HG03196 (cell line): Measurements from ENCODE around the gene CELF2.
"Not testable (repeated sequence)": the region's sequence is repeated elsewhere in the genome, so short reads cannot be mapped to it uniquely, and the experiment has no call there.

Experiments used
- ATAC-seq: cut with Tn5 transposase; IDR thresholded peaks from one replicate; pipeline ENCODE4 v1.9.1; 2021; ENCODE audit not compliant: unreplicated experiment

The CELF2 gene

DNA sequence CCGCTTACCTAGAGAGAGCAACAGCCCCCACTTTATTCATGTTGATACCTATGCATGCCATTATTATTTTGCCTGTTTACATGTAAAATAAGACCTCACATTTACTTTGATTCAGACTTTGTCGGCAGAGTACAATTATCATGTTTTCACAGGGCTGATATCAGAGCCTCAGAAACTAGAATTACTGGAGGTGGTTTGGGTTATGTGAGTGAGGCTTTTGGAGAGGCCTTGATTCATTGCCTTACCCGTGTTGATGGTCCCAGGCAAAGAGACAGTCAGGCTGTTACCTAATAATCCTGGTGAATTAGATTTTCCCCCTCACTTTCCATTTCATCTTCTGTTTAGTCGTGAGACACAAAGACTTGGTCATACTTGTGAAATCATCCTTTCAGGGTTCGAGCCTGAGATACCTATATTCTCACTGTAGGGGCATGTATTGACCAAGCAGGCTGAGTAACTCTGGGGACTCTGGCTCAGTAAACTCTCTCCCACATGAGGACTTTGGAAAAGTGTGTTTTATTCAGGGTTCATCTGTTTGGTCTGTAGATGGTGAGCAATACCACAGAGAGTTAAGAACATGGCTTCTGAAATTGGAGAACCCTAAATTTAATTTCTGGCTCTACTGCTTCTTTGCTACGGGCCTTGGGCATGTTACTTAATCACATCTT, 150.9 kb downstream of the CELF2 start:
- no peak for ATAC-seq

DNA sequence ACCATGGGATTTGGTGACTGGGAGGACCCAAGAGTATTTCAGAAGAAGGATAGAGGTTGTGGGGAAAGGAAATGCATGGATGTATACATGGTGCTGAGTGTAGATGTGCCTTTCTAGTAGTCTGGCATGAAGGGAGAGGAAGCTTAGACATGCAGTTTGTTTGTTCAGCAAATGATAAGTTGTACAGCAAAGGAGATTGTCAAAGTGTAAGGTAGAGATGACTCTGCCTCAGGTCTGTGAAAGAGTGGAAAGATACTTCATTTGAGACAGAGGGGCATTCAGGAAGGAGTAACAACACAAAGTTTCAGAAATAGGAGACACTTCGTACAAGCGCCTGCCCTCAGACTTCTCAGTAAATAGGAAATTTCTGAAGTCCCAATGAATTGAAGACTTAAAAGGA, 152.3 kb downstream of the CELF2 start:
- no peak for ATAC-seq

DNA sequence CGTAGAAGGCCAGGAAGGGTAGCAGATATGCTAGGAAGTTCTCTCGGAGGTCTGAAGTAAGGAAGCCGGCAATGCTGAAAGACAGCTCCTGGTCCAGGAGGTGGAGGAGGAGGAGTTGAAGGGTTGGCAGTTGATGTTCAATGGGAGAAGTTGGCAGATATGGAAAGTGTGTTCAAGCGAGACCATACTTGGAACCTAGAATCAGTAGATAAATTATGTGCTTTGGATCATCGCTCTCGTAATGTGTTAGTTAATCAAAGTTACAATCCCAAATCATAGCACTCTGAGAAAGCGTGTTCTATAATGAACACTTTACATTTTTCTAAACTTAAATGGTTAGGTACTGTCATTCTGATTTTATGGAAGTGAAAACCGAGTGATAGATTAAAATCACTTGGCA, 152.9 kb downstream of the CELF2 start:
- no peak for ATAC-seq

DNA sequence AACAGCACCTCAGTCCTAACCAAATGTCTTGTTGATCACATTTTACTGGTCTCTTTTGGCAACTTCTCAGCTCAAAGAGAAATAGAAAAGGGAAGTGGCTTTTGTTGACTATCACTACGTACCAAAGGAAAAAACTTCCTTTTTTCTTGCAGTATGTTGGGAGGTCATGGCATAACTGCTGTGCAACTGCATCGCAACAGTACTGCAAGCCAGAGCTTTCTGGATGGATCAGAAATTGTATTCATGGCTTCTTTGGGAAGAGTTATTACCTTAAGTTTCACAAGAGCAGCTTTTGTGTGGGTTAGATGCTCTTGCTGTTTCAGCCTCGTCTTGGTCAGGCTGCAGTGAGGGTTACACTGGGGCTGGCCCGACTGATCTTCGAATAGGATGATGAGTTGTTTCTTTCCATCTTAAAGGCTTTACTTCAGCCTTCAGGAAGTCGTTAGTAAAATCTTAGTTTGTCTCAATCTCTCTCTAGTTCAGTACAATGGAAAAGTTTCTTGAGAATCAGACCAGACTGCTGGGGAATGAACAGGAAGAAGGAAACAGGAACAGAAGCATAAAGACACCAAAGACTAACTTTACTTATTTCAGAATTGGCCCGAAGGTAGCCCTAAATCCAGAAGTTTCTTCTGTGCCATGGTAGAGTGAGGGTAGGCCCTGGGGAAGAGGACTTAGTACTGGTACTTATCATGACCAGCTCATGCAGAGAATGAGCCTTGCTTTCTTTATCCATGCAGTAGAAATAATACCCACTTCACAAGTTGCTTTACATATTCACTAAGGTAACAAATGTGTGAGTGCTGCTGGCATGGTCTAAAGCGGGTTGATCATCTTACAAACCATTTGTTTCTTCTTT, 153.6 kb downstream of the CELF2 start:
- no peak for ATAC-seq

DNA sequence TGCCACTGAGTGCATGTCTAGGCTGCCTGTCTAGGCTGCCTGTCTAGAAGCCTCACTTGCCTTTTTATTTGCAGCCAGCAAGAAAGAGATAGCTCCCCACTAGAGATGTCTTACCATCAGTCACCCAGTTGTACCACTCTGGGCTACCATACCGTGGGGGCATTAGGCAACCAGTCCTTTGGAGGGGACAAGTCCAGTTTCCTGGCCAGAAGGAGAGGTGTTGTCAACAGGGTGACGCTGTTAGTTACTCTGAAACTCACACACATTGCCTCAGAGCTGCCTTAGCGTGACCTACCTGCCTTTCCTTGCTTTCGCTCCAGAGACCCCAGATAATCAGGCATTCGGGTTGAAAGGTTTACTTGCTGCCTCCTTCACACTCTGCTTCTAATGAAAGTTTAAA, 155.4 kb downstream of the CELF2 start:
- ATAC-seq, result no peak

DNA sequence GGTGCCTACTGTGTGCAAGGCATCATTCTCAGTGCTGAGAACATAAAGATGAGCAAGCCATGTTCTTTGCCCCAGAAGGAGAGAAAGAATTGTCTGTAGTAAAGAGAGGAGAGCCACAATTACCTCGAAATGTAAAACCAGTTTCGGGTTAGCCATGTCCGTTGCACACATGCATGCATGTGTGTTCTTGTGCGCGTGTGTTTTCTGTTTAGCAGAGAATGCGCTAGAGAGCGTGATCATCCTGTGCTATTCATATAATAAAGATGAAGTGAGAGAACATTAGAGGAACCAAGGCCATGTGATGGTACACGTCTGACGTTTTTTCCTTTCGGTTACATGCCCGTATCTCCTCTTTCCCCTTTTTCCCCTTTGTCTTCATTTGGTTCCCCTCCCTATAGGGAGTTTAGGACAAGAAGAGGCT, 158.2 kb downstream of the CELF2 start:
- ATAC-seq, result peak; percentile 29

DNA sequence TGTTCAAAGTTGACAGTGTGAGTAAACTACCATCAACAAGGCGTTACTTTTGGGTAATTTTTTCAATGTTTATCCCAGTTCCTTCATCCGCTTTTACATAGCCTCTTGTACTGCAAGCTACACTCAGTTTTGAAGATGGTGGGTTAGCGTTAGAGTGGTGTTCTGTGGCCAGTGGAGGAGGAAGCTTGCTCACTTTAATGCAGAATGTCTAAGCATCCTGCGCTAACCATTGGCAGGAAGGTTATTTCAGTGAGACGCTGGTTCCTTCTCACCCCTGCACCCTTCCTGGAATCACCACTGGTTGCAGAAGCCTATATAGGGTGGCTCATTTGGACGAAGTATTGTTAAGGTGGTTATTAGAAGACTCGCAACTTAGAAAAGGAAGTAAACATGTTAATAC, 159.1 kb downstream of the CELF2 start:
- no peak for ATAC-seq

DNA sequence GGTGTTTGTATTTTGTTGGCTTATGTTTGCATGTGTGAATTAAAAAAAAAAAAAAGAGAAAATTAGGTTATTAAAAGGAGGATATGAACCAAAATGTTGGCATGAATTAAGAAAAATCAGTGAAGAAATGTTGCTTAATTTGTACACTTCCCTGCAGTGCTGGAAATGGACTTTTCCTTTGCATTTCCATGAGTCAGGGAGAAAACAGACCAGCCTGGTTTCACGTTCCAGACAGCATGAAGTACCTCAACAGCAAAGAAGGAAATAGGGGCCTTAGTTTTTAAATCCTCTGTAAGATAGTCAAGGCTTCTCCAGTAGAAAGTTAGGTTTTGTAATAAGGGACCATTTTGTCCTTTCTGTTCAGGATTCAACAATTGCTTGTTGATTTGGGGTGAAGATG, 159.7 kb downstream of the CELF2 start:
- no peak for ATAC-seq

DNA sequence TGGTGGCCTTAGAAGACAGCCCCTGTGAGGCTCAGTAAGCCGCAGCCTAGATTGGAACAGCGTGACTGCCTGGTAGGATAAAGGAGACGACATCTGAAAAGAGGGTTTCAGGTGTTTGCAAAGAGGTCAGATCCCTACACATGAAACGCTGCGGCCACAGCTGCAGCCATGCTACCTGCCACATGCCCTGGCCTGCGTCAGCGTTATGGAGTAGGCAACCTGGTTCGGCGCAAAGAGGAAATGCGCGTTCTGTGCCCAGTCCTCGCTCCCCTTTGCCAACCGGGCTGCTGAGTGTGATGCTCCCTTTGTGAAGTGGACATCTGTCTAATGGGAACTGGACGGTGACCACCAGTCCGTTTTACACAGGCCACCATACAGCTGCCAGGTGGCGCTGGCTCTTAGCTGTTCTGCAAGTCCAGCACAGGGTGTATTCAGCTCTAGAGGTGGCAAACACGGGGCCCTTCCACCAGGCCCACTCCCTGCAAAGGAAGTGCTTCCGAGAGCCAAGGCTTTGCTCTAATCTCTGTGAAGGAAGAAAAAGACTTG, 160.3 kb downstream of the CELF2 start:
- peak; percentile 29 for ATAC-seq

DNA sequence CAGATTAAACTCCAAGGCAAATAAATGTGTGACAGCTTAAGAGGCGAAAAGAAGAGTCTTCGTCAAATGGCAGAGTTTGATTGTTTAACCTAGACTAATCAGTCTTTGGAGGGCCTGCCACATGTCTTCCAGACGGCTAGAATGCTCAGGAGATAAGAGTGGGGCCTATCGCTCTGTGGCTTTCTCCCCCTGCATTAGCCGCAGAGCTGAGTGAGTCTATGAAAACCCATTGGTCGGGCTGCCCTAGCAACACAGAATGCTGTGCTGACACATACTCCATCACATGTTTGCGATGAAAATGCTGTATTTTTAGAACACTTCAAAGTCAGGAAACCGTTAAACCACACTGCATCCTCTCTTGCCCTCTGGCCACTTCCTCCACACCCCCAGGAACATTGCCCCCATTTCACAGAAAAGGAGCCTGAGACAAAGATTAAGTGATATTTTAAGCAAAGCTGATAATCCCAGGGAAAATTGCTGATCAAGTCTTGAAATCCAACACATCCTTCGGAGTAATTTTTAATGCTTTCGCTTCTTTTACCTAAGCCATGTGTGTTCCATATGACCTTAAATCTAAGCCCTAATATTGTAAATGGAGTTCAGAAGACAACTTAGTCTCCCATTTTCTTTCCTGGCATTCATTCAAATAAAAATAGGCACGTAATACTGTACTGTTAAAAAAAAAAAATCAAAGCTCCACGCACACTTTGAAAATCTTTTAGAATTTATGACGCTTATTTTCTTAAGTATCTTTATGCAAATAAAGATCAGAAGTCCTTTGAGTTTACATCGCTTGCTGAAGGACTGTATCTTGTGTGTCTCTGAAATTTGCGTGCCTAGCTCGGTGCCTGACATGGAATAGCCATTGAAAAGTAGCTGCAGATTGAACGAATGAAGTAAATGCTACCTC, 161.2 kb downstream of the CELF2 start:
- ATAC-seq, result peak; percentile 87

DNA sequence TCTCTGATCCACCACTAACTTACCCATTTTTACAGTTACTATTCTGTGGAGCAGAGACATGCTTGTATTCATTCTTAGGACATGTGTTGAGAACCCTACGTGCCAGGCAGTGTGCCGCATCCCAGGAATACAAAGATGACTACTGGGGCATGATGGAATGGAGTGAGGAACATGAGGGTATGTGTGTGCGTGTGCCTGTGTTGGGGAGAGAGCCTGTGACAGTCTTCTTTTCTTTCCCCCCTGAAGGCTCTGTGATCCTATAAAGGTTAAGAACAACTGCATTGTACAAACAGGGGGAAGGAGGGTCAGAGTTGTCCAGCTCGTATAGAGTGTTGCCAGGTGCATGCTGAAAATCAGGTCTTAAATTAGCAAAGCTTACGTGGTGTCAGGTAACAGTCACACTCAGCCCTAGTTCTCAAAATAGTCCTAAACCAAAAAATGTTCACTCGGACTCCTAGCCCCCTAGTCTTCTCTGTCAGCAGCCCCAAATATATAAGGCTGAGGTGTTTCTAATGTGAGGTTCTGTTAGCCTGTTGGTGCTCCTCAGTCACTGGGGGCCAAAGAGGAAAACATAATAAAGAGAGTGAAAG, 161.9 kb downstream of the CELF2 start:
- no peak for ATAC-seq

DNA sequence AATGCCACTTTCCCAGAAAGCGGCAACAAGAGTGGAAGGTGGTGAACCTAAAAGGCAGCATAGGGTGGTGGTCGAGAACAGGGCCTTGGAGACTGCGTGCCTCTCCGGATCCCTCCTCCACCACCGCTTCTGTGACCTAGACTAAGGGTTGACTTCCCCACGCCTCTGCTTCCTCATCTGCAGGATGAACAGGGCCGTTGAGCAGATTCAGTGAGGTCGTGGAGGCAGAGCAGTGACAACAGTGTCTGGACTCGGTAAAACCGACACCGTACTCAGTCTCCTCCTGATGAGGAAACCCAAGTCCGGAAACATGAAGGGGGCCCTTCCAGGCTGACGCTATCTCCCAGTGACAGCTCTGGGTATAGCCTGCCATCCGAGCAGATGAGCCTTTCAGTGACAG, 162.6 kb downstream of the CELF2 start:
- no peak for ATAC-seq

DNA sequence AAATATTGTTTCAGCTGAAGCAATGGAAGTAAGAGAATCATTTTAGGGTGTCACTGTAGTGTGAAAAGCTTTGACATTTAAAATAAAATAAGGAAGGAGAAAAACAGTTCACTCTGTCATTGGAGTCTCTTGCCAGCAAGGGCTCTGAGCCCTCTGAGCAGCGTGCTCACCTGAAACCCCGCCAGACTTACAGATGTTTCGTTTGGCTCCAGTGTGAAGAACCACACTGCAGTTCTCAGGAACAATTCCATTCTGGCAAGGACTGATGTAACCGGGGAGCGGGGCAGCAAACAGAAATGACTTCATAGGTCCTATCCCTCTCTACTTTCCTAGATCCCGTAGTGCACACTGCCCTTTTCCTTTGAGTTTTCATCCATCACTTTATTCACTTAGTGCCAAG, 164.3 kb downstream of the CELF2 start:
- ATAC-seq, result no peak

DNA sequence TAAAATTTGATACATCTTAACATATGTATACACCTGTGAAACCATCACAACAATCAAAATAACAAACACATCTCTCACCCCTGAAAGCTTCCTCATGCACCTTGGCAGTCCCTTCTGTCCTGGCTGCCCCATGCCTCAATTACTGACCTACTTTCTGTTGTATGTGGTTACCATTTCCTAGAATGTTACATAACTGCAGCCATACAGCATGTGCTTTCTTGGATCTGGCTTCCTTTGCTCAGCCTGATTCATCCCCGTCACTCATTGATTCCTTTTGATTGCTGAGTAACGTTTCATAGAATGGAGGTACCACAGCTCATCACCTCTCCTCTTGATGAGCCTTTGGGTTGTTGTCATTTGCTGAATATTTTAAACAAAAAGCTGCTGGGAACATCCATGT, 165.3 kb downstream of the CELF2 start:
- ATAC-seq, result no peak

DNA sequence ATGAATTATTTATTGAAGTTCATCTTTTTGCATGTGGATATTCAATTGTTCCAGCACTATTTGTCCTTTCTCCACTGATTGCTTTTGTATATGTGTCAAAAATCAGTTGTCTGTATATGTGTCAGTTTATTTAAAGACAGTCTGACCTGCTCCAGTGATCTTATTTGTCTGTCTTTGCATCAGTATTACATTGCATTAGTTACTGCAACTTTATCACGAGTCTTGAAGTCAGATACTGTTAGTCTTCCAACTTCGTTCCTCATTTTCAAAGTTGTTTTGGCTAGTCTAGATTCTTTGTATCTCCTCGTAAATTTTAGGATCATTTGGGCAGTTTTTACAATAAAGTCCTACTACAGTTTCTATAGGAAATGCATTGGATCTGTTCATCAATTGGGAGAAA, 166.4 kb downstream of the CELF2 start:
- ATAC-seq, result no peak

DNA sequence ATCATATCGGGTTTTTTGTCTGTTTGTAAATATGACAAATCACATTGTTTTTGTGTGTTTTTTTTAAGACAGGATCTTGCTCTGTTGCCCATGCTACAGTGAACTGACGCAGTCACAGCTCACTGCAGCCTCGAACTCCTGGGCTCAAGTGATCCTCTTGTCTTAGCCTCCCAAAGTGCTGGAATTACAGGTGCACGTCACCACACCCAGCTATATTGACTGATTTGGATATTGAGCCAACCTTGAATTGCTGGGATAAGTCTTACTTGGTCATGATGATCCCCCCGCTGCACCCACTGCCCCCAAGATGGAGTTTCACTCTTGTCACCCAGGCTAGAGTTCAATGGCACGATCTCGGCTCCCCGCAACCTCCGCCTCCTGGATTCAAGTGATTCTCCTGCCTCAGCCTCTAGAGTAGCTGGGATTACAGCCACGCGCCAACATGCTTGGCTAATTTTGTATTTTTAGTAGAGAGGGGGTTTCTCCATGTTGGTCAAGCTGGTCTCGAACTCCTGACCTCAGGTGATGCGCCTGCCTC, 167.5 kb downstream of the CELF2 start:
- not testable (repeated sequence) for ATAC-seq

DNA sequence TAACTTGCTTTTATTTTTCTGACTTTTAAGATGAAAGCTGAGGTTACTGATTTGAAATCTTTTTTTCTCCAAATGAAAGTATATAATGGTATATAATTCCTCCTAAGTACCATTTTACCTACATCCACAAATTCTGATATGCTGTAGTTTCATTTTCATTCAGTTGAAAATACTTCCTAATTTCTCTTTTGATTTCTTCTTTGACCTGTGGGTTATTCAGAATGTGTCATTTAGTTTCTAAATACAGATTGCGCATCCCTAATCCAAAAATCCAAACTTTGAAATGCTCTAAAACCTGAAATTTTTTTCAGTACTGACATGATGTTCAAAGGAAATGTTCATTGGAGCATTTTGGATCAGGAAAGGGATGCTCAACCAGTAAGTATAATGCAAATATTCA, 168.7 kb downstream of the CELF2 start:
- ATAC-seq, result no peak

DNA sequence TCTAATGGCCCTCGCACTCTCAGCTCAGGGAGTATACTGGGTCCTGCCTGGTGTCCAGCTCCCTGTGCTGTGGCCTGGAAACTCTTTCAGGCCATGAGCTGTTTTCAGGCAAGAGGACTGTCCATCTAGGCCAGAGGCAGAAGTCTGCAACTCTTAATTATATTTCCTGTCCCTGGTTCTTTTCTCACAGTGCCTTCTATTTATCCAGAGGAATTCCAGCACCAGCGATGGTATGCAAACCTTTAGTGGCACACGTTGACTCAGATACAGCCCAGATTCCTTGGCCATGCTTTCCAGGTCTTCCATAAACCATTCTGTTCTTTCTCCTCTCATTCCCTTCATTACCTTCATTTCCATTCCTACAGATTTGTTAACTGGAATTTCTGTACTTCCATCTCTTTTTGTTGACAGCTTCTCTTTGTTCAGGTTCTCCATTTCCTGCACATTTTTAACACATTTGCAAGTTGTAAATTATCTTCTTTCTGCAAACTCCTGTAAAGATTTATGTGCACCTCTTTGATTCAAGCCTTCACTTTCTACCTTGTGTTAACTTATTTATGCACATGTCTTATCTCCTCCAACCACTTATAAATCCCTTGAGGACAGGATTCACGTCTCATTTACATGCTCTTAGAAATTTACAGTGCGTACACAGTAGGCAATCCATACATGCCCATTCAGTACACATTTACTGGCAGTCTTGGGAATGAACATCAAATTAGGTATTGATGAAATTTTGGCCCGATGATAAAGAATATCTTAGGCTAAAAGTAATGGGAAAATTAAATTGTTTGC, 172.1 kb downstream of the CELF2 start:
- no peak for ATAC-seq

DNA sequence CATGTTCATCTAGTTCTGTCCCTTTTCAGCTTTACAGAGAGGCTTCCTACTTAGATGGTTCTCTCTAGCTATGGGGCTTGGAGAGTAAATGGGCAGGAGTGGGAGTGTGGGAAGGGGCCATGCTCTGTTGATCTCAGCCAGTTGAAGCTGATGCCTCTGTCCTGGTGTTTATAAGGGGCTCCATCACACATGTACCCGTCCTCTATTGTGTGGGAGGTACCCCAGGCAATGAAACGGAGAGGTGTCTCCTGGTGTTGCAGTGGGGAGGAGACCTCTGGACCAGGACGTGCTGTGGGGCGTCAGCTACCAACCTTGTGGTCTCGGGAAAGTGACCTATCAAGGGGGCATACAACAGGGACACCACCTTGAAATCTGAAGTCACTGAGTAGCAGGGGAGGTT, 173.5 kb downstream of the CELF2 start:
- ATAC-seq, result no peak

DNA sequence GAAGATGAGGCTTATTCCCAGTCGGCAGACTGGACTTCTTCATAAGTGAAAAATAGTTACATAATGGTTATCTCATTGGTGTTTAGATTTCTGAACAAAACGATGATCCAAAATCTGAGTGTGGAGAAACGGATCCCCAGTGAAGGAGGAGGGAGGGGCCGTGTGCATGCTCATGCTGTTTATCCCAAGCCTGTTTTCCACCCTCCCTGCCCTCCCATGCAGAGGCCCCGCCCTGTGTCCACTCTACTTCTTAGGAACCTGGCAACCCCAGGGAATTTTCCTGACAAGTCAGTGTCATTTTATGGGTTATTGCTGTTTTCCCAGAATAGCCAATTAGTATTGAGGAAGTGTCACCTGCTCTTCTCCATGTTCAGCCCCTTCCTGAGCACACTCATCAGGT, 174.0 kb downstream of the CELF2 start:
- no peak for ATAC-seq
